SH-SY5Y (cell line): ENCODE measurements around the gene SOSTDC1.

Experiments used
- GATA2 ChIP-seq: IDR thresholded peaks from 2 replicates; pipeline ENCODE4 v1.6.1; 2011; ENCODE audit warnings: mild to moderate bottlenecking, low read depth, low read length
- GATA3 ChIP-seq: IDR thresholded peaks from 2 replicates; pipeline ENCODE4 v1.6.1; 2011; ENCODE audit warnings: low read depth, mild to moderate bottlenecking, low read length, moderate library complexity

DNA sequence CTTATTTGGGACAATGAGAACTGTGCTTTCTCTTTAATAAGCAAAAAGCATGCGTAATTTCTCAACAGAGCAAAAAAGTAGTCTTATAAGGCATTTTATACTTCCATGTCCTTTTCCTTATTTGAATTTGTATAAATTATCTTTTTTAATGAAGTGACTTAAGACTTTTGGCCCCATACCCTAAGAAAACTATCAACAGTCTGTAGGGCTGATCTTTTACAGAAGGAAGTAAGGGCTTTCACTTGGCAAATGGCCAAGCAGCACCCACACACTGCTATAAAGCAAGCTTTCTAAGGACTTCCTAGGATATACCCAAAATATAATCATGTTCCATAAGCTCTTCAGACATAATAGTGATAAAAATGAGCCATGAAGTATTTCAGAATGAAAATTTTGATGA lies 47.6 kb downstream of the SOSTDC1 start:
- no peak for TF ChIP-seq GATA2
- no peak for TF ChIP-seq GATA3
